CD4-positive, alpha-beta T cell treated with Interleukin-4 for 1 hour (primary cell): ENCODE results near the gene CEL.

Source experiments
- DNase-seq, 2 donors: peaks; one replicate each; pipeline ENCODE4 v3.0.0-alpha.2; 2020 to 2022

CEL gene

DNA sequence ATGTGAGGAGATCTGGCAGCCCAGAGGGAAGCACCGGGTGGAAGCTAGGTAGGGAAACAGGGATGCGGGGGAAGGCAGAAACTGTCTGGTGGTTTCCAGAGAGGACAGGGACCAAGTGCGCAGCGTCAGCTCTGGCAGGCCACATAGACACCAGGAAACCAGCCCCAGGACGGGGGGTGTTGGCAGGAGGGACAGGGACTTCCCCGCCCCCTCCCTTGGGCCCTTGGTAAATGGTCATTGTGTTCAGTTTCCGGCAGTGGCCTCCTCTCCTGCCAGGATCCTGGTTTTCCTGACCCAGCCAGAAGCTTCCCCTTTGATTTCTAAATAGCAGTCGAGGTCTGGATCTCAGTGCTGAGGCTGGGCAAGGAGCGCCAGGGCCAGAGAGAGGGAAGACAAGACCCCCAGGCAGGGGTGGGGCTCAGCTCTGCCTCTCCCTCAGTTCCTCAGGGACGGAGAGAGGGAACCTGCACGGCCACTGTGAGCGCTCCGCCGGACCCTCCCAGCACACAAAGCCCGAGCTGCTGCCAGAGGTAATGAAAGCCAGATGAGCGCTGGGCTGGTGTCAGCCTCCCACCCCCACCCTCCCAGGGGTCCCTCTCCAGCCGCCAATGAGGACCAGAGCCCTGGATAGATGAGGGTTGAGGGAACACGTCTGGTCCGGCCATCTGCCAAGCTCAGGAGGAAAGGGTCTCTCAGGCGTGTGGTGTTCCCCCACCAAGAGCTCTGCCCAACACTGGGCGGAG is 57.5 kb downstream of the CEL start:
- DNase-seq = no peak

DNA sequence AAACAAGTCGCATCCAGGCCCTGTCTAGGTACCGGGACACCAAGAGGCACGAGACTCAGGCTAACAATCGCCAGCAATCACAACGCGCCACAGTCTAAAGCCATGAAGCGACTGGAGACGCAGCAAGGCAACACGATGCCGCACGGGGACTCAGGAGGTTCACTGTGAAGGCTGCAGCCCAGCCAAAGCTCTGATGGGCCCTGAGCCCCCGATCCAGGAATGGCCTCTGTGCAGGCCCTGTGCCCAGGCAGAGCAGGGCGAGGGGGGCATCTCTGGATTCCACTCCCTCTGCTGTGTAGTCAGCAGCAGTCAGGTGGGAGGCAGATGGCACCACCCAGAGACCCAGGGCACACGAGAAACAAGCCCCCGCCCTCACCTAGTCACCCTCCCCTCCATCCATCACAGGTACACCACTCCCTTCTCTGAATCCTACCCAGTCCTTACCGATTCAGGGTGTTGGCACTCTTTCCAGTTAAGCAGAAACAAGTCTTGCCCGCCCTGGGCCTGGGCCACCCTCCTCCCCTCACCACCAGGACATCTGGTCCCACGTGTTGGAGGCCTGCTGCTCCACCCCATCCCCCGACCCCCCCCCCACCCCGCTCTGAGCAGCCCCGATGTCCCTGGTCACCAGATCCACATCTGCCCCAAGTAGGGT is 58.2 kb downstream of the CEL start:
- DNase-seq = no peak

DNA sequence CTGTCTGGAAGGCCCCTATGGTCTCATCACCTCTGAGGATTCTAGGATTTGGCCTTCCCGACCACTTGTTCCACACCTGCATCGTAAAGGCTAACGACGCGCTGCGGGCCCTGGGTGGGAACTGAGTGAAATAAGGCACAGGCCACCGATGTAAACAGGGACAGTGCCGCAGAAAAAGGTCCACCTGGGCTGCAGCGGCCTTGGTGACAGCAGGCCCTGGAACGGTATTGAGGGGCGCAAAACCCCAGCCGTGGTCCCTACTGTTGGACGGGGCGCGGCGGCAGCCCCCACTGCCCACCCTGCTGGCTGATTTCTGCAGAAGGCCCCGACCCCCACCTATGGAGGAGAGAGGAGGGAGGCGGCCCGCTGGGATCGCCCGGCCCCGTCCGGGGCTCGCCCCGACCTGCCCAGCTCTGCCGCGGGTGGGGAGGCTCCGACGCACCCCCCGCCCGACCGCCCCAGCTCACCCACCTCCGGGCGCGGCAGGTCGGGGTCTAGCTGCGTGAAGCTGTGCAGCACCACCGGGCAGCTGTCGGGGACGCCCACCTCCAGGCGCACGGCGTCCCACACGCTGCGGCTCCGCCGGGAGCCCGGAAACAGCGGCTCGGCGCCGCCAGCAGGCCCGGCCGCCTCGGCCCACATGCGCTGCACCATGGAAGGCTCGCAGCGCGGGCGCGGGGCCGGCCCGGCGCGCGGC is 58.9 kb downstream of the CEL start:
- DNase-seq = no peak
